GM18520 (cell line): ENCODE measurements around the gene NFKBIE.

Experiments used
- ATAC-seq: cut with Tn5 transposase; IDR thresholded peaks from one replicate; pipeline ENCODE4 v1.9.1; 2021; ENCODE audit not compliant: unreplicated experiment

The NFKBIE gene

DNA sequence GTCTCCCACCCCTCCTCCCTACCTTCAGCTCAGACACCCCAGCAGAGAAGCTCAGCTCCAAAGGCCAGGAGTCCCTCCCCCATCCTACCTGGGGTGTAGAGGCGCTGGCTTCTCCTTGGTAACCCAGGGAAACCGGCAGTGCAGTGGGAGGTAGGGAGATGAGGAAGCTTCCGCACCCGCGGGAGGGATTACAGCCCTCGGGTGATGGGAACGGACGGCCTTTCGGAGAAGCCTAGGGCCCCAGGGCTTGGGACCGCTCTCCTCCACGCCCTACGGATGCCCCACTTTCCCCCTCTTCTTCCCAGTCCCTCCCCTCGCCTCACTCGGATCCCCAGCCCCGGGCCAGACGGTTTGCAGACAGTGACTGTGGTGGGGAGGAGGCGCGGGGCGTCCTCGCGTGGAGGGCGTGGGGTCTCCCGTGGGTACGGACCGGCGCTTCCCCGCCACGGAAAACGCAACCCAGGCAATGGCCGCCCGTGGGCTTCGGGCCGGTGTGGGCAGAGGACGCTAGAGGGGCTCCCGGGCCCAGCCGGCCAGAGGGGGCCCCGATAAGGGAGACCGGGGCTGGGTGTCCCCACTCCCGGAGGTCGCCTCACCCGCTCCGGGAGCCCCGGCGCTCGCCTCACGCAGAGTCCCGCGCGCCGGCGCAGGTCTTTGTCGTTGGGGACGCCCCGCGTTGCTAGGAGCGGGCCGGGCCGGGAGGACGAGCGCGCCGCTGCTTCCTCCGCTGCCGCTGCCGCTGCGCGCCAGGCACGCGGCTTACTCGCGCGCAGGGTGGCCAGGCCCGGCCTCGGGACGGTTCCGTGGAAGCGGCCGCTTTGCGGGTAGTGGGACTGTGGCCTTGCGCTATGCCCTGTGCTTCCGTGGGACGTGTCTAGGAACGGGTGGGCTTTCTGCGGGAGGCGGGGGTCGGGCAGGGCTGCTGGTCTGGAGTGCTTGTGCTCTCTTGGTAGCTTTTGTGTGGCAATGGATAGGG is 32.0 kb upstream of the NFKBIE start:
- ATAC-seq: no peak

GRCh38 chr6:44294832-44295791 is 29.8 kb upstream of the NFKBIE start:
- no peak for ATAC-seq

GRCh38 chr6:44292661-44293365 is 27.5 kb upstream of the NFKBIE start:
- no peak for ATAC-seq

DNA sequence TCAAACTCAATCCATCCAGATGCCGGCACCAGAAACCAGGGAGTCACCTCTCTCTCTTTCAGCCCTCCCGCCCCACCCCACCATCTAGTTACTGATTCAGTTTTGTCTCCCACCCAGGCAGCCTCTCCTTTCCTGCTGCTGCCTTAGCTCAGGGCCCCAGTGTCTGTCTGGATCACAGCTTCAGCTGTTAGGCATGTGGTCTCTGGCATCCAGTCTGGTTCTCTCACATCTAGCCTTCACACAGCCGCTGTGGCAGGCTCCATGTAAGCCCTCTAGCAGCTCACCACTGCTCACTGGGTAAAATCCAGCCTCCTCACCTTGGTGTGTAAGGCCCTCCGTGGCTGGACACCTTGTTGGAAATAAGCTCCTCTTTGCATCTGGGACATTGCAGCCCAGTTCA is 26.5 kb upstream of the NFKBIE start:
- no peak for ATAC-seq

- ATAC-seq: no peak
Measured at GRCh38 chr6:44289726-44290260, 24.4 kb upstream of the NFKBIE start.

- no peak for ATAC-seq
Measured at GRCh38 chr6:44286747-44287146, 21.4 kb upstream of the NFKBIE start.

GRCh38 chr6:44286285-44286565 is 20.9 kb upstream of the NFKBIE start:
- no peak for ATAC-seq

GRCh38 chr6:44285552-44286284 is 20.4 kb upstream of the NFKBIE start:
- ATAC-seq: no peak

GRCh38 chr6:44284867-44285266 is 19.5 kb upstream of the NFKBIE start:
- no peak for ATAC-seq

GRCh38 chr6:44284121-44284520 is 18.8 kb upstream of the NFKBIE start:
- no peak for ATAC-seq

DNA sequence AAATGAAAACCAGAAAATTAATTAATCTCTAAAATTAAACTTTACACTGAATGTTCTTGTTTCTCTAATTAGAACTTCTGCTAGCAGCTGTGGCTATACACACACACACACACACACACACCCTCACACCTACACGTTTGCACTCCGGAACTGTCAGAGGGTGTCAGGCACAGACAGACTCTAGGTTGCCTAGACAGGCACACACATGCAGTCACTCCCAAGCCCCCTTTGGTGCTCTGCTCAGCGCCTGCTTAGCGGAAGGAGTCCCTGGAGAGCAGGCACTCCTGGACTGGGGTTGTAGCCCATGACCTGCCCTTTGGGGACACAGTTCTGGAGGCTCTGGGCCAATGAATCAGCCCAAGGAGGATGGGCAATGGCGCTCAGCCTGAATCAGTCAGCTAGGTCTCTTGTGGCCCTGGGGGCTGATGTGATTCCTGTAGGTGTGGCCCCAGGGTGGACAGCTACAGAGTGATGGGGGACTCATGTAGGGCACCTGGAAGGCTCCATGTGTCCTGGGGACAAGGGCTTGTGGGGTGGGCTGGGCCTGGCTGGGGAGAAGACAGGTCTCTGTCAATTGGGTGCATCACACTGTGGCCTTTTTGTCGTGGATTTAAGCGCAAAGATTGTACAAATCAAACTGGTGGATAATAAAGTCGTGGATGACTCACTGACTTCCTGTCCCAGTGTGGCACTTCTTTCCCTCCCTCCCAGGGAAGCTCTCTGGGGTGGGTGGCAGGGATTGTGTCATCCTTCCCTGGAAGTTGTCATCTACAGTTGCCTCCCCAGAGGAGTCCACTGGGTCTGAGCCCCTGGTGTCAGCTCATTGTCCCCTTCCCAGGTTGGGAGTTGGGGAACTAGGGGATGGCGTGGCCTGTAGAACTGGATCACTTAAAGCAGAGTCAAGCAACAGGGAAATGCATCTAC is 13.7 kb upstream of the NFKBIE start:
- no peak for ATAC-seq

DNA sequence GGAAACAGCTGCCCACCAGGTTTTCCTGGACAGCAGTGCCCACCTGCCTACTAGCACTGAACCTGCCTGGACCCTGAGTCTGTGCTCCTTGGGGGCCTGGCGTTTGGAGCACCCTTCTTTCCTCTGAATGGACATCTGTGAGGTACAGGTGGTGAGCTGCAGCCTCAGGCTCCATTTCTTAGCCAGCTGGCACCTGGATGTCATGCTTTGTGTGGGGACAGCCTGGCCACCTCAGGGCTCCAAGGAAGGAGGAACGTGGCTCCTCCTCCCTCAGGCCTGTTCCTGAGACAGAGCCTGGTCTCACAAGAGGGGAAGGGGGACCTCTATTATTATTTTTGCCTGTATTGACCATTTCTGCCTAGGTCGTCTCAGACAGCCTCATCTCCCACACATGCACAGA is 13.0 kb upstream of the NFKBIE start:
- no peak for ATAC-seq

- ATAC-seq: no peak
Measured at GRCh38 chr6:44277763-44278162, 12.4 kb upstream of the NFKBIE start.

DNA sequence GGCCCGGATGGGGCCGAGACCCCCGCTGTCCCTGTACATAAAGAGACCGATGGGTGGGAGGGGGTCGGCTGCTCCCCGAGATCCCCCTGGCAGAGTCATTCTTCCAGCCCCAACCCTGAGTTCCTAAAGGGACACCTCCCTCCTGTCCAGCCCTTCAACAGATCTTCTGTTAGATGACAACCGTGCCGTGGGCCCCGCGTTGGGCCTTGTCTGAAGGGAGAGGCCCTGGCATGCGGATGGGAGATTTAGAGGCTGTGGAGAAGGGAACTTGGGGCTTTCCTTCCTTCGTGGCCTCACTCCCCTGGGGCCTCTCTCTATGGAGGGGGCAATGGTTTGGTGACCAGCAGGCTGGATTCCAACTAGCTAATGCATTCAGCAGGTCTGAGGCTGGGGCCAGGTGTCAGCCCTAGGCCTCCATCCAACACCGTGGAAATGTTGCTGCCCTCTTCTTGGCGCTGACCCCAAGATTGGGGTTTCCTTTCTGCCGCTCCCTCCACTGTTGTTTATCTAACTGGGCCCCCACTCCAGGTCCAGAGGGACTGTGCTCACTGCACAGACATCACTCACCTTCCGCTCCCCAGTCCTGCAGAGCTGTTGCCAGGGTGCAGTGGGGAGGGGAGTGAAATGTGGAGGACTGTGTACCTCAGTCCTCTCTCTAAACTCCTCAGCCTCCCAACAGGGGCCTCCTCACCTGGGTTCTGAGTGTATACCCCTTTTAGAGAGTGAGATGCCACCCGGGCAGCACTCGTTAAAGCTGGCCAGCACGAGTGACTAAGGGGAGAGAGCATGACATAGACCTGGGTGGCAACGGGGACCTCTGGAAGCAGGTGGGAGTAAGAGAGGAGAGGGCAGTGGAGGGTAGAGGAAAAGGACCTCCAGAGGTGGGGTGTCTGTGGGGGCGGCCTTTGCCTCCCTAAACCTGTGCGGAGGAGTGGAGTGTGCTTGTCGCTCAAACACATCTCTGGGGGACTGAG is 11.6 kb upstream of the NFKBIE start:
- no peak for ATAC-seq

DNA sequence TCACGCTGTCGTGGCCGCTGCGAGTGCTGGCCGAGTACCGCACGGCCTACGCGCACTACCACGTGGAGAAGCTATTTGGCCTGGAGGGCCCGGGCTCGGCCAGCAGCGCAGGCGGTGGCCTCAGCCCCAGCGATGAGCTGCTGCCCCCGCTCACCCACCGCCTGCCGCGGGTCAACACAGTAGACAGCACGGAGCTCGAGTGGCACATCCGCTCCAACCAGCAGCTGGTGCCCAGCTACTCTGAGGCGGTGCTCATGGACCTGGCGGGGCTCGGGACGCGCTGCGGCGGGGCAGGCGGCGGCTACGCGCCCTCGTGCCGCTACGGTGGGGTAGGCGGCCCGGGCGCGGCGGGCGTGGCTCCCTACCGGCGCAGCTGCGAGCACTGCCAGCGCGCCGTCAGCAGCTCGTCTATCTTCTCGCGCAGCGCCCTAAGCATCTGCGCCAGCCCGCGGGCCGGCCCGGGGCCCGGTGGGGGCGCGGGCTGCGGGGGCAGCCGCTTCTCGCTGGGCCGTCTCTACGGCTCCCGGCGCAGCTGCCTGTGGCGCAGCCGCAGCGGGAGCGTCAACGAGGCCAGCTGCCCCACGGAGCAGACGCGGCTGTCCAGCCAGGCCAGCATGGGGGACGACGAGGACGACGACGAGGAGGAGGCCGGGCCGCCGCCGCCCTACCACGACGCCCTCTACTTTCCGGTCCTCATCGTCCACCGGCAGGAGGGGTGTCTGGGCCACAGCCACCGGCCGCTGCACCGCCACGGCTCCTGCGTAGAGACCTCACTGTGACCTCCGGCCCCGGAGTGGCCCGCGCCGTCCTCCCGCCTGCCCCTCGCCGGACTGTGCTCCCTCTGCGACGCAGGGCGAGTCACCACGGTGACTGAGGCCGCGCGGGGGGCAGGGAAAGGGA is 10.6 kb upstream of the NFKBIE start:
- ATAC-seq: no peak

DNA sequence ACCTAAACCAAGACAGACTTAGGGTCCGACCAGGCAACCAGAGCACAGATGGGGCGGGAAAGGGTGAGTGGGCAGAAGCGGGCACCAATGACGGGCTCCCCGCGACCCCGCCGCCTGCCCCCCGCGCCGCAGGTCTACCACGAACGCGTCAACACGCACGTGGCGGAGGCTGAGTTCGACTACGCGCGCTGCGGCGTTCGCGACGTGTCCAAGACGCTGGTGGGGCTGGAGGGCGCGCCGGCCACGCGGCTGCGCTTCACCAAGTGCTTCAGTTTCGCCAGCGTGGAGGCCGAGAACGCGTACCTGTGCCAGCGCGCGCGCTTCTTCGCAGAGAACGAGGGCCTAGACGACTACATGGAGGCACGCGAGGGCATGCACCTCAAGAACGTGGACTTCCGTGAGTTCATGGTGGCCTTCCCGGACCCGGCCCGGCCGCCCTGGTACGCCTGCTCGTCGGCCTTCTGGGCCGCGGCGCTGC is 10.0 kb upstream of the NFKBIE start:
- ATAC-seq: no peak

GRCh38 chr6:44273617-44274016 is 8.3 kb upstream of the NFKBIE start:
- no peak for ATAC-seq
